Heart left ventricle (tissue), 13 donors: ENCODE measurements around the gene TGFBR3L.

Source experiments
- CTCF ChIP-seq, 12 donors: fragments of 200-600 bp; sonication (generic) in 4 of 12; IDR thresholded peaks; one replicate each; pipeline versions ENCODE4 v1.5.0 to v1.8.0; 2018 to 2022; ENCODE audit warnings: antibody characterized with exemption in 12 of 12, mild to moderate bottlenecking in 5 of 12
- POLR2A ChIP-seq, 2 donors: fragments of 450-650 bp; IDR thresholded peaks; one replicate each; pipeline ENCODE4 v1.6.1; 2017; ENCODE audit warnings: antibody characterized with exemption in 2 of 2, mild to moderate bottlenecking in 2 of 2, moderate library complexity in 2 of 2
- donor health status: ischemic (EF 13 %, LVEDD 7.1; RV severe dilation, severe dysfunction).
- donor health status: DM: no; HTN: yes; CAD: no.
- donor health status: DM: no; HTN: no; CAD: no.
- donor health status: ischemic (EF 25% LVEDD 6.9; RV normal size, moderate dysfunction).
- donor health status: ischemic (EF 25% LVEDD 5.7; RV mildly dilated, moderate dysfunction).
- donor health status: ischemic (EF 35%, LVEDD 5.7; RV mildly dilated, moderate dysfunction).
- donor health status: nonischemic (EF 11% LVEDD 7.7; RV severe dilation, severe dysfunction).
- donor health status: DM: yes; HTN: yes; CAD: no.
- donor health status: PGD.
- donor health status: ischemic (EF 29% LVEDD 5.4; RV normal size, mild dysfunction).
- donor health status: nonischemic (EF 23%, LVEDD 6.1; RV moderate dilation, normal function).

- TF ChIP-seq CTCF (IDR thresholded peaks at IDR 0.05): peak in 8 of 12 donors; percentile 2 to 49 (median 32)
- no peak for TF ChIP-seq POLR2A (IDR thresholded peaks at IDR 0.05)
These were observed 45.1 kb upstream of the TGFBR3L start for GRCh38 chr19:7869453-7869909.
